ENCODE measurements around the gene RAB37.

The RAB37 gene, protein sequence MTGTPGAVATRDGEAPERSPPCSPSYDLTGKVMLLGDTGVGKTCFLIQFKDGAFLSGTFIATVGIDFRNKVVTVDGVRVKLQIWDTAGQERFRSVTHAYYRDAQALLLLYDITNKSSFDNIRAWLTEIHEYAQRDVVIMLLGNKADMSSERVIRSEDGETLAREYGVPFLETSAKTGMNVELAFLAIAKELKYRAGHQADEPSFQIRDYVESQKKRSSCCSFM

DNA sequence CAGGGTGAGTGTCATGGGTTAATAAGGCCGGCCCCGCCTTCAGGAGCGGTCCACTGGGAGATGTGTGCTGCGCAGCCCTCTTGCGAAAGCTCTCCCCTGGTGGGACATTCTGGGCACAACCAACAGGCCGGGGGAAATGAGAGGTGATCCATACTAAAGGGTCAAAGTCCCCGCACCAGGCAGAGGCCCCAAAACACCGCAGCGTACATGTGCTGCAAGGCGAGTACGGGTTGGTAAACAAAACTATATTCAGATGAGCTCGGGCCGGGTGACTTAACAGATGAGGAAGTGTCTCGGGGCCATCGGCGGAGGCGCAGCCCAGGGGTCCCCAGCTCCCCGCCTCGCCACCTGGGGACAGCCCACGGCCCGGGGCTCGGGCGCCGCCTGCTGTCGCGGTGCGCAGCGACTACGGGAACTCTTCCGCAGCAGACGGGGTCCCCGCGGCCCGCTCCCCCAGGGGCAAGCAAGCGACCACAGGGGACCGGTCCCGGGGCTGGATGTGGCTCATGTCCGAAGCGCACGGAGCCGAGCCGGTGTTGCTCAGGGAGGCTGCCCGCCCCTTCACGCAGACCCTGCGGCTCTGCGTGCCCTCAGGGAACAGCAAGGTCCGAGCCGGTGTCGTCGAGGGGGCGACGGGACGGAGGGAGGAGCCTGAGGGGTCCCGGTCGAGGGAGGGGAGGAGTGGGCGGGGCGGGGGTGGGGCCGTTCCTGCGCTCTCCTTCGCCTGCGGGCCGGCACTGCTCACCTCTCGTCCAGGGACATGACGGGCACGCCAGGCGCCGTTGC lies at the start of gene RAB37:
Gene RAB37, plus strand, starts transcription at position 744 of the 786 bp plus-strand sequence. Its CDS starts 17 bp downstream, at position 761.
- DNase-seq, result no peak

DNA sequence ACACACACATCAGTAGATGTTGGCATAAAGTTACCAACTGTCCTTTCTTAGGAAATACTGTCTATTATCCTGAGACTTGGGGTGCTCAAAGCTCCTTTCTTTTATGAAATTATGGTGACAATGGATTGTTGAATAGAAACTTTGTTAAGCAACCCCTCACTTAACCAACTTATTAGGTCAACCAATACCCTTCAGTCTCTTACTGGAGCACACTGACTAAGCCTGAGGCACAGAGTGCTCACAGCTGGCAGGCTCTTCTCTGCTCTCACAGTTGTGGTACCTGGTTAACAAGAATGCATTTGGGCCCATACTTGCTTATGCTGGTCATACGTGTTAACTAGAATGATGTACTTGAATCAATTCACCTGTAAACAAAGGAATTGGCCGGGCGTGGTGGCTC lies 49.2 kb upstream of the RAB37 start:
- no peak for DNase-seq

DNA sequence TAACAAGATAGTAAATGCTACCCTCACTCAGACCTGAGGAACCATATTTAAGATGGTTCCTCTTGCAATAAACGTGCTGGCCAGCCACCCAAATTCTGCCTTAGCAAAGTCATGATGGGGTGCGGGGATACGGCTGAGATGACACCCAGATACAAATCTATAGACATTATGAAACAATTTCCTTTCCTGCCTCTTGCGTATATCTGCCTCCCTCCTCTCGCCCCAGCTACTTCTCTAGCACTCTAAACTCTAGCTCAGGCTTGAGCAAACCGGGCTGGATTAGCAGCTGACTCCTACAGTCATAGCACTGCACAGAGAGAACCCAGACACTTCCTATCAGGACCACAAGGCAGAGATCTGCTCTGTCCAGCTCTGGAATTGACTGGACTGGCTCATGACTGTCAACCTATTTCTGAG lies 46.6 kb upstream of the RAB37 start:
- no peak for DNase-seq

DNA sequence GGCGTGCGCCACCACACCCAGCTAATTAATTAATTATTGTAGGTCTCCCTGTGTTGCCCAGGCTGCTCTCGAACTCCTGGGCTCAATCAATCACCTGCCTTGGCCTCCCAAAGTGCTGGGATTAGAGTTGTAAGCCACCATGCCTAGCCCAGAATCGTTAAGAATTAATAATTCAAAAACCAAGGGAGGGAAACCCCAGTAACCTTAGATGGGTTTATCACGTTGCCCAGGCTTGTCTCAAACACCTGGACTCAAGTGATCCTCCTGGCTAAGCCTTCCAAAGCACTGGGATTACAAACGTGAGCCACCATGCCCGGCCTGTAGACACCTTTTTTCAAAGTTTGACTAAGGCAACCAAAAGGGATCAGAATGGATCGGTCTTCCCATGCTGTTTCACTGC lies 45.9 kb upstream of the RAB37 start:
- no peak for DNase-seq

DNA sequence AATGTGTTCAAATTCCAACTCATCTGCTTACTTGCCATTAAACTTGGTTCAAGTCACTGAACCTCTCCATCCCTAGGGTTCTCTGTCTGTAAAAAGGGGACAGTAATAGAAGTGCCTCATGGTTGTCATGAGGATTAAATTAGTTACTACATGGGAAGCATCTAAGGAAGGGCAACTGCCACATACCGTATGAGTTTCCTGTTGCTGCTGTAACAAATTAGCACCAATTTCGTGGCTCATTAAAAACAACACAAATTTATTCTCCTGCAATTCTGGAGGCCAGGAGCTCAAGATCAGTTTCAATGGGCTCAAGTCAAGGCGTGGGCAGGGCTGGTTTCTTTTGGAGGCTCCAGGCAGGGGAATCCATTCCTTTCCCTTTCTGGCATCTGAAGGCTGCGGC lies 43.0 kb upstream of the RAB37 start:
- no peak for DNase-seq

DNA sequence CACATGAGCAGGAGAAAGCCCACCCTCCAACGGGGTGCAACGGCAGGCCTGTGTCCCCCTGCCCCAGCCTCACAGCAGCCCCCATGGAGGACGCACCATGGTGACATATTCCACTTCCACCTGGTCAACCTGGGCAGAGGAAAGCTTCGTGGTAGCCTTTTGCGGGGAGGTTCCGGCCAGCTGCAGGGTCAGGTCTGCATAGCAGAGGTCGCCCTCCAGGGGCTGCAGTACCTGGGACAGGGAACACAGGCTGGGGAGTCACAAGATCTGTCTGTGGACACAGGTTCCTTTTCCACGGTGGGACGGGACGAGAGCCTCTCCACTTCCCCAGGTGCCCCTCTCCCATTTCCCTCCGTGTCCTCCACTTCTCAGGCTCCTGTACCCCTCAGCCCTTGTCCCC lies 41.4 kb upstream of the RAB37 start:
- no peak for DNase-seq

DNA sequence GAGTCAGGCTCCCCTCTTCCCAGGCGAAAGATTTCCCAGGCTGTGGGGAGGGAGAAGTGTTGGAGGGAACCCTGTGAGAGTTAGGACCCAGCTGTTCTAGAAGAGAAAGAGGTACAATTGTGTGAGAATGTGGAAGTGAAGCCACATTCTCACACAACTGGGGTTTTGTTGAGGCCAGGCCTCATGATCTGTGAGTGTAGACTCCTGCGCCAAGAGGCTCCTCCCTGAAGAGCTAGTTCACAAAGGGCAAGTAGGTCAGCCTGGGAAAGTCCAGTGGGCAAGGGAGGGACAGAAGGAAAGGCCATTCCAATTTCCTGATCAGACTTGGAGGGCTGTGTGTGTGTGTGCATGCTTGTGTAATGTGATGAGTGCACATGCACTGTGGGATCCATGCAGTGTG lies 39.5 kb upstream of the RAB37 start:
- DNase-seq, result no peak

DNA sequence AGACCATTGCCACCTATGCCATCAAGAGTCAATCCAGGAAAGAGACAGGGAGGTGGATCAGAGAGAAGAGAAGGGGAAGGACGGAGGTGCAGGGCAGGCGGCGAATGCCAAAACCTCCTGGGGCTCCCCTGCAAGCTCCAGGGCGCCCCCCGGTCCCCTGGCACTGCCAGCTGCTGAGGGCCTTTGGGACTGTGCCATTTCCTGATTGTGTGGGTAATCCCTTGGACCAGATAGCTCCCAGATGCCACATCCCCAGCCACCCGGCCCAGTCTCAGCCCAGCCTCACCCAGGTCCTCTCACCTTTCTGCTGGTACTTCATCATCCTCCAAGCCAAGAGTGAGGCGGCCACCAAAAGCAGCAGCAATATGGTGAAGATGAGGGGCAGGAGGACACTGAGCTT lies 39.0 kb upstream of the RAB37 start:
- DNase-seq, result no peak

DNA sequence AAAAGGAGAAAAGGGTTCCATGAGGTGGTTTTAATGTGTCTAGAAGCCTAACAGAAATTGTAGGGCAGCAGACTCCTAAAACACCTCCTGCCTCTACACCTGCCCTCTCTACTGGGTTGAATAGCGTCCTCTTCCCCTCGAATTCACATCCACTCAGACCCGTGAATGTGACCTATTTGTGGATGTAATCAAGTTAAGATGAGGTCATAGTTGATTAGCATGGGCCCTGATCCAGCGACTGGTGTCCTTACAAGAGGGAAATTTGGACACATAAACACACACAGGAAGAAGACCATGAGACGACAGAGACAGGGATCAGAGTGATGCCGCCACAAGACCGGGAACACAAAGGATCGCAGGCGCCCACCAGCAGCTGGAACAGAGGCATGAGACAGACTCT lies 37.8 kb upstream of the RAB37 start:
- DNase-seq, result no peak

DNA sequence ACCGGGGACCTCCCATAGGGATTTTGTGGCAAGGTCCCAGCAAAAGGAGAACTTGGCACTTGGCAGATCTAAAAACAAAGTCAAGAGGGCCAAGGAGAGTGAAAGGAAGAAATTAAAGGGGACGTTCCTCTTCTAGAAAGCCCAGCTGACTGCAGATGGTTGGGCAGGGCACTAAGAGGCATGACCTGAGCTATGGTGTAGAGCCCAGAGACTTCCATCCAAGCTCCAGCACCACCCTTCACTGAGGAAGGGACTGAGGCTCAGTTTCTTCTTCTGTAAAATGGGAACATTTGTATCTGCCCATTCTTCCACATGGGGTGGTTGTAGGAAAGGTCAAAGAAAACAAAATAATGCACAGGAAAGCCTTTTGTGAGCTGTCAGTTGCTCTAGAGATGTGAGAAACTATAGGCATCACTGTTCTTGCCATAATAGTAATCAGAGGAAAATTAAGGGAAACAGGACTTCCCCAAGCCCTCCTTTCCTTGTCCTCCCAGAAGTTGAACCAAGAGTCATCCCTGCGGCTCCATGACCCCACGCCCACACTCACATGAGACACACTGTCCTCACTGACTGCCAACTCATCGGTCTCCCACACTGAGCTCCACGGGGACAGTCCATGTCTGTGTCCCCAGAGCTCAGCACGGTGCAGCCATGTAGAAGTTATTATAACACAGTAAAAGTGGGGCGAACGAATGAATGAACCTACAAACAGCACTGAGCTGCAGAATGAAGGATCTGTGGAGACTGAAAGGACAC lies 34.8 kb upstream of the RAB37 start:
- DNase-seq, result no peak

DNA sequence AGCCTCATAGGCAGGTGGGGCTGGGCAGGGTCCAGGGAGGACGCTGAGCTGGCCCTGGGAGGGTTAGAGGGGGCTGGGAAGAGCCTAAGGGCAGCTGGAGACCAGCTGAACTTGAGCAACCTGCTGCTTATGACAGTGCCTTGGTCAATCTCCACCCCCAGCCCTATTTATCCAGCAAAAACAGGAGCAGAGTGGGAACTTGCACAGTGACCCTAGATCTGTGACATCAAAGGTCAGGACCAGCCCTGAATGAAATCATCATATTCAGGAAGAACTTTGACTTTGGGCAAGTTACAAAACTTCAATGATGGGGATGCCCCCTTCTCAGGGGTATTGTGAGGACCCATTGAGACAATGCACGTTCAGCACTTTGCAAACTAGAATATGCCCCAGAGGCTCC lies 33.7 kb upstream of the RAB37 start:
- no peak for DNase-seq

DNA sequence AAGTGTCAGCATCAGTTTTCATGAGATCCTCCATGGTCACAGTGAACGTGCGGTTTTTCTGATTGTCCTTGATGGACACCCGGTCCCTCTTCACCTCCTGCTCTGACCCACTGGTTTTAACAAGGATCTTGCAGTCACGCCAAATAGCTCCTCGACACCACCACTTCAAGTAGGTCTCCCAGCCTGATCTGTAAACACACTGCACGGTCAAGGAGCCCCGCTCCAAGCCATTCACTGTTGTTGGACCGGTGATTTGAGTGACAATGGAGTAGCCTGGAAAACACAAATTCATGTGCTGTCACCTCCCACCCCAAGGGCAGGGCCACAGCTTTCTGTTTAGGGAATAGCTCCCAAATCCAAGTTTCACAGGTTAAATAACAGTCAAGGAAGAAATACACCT lies 32.5 kb upstream of the RAB37 start:
- no peak for DNase-seq

DNA sequence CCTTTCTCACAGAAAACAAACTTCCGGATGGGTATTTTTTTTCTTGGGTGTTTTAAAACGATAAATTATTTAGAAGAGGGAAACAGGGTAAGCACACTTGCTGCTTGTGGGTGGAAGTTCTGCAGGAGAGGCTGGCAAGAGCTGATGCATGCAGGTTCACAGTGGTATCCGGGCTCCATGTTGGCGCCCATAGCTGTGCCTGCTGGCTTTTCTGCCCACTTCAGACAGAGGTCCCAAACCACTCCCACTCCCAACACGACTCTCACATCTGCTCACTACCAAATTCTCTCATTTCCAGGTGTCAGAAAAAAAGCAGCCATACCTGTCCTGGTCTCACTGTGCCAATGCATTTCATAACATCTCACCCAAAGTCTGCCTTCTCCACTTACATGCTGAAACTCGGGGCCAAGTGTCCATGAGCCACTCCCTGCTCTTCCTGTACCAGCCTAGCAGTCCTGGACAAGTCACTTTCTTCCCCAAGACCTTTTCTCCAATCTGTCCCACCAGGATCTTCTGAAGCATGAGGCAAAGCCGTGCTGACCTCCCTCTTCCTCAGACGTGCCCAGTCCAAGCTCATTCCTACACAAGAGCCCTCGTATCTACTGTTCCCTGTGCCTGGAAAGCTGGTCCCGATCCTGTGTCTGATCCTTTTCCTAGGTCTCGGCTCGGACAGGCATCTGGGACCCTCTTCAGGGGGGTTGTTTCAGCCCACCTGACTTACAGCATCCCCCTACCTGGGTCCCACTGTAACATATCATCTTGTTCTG lies 25.8 kb upstream of the RAB37 start:
- no peak for DNase-seq

DNA sequence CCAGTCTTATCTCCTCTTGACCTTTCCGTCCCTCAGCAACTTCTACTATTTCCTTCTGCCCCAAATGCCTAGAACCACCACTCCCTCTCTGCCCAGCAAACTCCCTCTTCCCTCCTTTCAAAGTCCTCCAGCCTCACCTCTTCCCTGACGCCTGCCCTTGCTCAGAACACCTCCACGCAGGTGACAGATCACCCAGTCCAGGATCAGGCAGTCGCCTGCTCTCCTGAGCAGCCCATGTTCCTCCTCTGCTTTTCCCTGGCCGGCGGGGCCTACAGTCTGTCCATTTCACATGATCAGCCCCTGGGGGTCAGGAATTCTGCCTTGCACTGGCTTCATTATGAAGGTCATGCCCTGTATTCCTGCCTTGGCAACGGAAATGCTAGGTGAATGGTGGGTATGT lies 24.8 kb upstream of the RAB37 start:
- no peak for DNase-seq

DNA sequence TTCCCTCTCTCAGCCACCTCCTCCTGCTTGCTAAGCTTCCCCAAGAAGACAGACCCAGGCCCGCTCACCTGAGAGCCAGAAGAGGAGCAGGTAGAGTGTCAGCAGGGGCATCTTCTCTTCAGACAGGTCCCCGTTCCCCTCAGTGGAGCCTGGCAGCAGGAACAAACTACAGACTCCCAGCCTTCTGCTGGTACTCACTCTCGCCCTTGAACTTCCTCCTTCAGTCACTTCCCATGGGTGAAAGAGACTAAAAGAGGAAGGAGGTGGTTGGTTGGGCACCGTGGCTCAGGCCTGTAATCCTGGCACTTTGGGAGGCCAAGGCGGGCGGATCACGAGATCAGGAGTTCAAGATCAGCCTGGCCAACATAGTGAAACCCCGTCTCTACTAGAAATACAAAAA lies 24.3 kb upstream of the RAB37 start, which contains the start of gene CD300LF:
Gene CD300LF, minus strand, starts transcription at position 168 of the 400 bp plus-strand sequence. Its CDS starts 57 bp downstream, at position 111.
- DNase-seq, result no peak

DNA sequence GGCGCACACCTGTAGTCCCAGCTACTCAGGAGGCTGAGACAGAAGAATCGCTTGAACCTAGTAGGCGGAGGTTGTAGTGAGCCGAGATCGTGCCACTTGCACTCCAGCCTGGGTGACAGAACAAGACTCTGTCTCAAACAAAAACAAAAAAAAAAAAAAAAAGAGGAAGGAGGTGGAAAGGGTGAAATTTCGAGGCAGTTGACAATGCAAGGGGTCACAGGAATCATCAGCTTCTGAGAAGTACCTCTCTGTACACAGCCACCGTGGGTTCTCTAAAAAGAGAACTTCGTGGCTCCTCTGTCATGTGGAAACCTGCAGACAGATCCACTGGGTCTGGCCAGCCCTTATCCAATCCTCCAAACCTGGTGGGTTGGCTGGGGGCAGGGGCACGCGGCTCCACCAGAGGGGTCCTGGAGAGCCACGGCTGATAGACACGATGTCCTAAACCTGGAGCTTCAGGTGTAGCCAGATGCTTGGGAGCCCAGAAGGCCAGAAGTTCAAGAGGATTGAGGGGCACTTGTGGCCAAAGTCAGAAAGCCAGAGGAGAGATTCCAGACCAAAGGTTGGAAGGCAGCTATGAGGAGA lies 23.8 kb upstream of the RAB37 start:
- DNase-seq, result no peak

DNA sequence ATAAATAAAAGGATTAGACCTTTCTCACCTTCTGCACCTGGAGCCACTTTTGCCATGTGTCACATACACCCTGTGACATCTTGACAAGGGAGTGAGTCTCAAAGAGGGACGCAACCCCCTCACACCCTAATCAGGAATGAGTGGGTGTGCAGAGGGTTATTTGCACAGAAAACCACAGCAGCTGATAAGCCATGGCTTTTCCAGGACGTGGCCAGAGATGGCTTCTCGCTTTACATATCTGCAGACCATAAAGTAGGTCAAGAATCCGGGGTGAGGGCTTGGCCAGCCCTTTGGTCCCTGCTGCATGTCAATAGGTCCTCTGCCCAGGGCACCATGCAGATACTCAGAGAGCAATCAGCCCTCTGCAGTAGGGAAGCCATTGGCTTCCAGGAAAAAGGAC lies 21.9 kb upstream of the RAB37 start:
- DNase-seq, result no peak

DNA sequence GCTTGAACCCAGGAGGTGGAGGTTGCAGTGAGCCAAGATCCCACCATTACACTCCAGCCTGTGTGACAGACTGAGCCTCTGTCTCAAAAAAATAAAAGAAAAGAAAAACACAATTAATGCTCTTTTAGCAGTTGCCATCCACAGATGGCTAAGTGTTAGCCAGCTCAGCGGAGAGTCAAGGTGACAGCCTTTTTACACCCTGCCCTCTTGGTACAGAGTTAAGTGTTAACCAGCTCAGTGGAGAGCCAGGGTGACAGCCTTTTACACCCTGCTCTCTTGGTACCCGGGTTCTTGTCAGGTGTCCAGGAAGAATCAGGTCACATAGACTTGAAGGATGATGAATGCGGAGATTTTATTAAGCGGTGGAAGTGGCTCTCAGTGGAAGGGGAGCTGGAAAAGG lies 16.6 kb upstream of the RAB37 start:
- DNase-seq, result no peak

DNA sequence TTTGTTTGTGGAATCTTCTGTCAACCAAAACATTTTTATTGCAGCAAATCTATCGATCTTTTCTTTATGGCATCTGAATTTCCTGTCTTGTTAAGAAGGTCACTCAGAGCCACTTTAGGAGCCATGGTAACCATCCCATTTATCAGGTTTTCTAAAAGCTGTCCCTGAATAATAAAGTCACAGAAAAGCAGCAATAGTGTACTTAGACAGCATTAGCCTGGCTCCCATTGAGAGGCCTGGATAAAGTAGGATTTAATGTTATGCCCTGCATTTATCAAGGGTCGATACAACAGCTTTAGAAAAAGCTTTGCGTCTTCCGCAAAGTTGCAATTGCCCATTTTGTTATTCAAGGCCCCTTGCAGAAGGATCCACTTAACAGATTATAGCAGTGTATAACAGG lies 14.3 kb upstream of the RAB37 start:
- no peak for DNase-seq

DNA sequence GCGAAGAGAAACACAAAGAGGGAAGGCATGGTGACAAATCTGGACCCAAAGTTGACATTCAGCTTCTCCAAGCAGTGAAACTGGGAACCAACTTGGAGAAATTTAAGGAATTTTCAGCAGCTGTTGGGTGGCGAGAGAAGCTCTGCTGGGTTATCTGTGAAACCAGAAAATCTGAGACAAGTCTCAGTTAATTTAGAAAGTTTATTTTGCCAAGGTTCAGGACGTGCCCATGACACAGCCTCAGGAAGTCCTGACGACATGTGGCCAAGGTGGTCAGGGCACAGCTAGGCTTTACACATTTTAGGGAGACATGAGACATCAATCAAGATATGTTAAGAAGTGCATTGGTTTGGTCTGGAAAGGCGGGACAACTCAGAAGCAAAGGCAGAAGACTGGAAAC lies 13.2 kb upstream of the RAB37 start:
- DNase-seq, result no peak

DNA sequence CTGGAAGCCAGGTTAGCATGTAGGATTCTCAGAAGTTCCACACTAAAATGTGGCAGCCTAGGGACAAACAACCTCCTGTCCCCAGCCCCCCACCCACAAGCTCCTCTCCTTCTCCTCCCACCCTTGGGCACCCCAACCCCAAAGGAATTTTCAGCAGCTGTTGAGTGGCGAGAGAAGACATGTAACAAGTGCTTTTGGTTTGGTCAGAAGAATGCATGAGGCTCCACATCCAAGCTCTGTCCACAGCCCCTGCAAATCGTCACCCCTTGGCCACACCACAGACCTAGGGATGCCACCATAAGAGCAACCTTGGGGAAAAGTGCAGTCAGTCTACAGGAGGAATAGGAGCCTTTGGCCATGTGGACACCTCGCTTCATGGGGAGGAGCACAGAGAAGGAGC lies 11.9 kb upstream of the RAB37 start:
- no peak for DNase-seq

DNA sequence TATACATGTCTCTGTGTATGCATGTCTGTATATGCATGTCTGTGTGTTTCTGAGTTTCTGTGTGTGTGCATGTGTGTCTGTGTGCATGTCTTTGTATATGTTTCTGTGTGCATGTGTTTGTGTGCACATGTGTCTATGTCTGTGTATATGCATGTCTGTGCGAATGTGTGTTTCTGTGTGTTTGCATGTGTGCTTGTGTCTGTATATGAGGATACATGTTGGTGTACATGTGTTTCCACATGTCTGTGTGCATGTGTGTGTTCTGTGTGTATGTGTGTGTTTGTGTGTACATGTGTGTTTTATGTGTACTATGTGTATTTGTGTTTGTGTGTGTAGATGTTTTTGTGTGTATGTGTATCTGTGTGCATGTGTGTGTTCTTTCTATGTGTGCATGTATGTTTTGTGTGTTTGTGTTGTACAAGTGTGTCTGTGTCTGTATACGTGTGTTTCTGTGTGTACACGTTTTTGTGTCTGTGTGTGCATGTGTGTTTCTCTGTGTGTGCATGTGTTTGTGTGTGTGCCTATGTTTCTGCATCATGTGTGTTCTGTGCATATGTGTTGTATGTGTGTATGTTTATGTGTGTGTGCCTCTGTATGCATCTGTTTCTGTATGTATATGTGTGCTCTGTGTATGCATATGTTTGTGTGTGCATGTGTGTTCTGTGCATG lies 8.9 kb upstream of the RAB37 start:
- no peak for DNase-seq
